KMS-11 (cell line): Measurements from ENCODE around the gene SMARCAL1.

Source experiments
- H2AFZ ChIP-seq: fragments of 200-600 bp; sonication (generic); 2 replicates; pipeline ENCODE4 v1.6.1; 2016; ENCODE audit warnings: antibody characterized with exemption, mixed run types, low read depth
- H3K27ac ChIP-seq: fragments of 200-600 bp; sonication (generic); 2 replicates; pipeline ENCODE4 v1.6.1; 2016; ENCODE audit warnings: mild to moderate bottlenecking, mixed run types
- H3K27me3 ChIP-seq: fragments of 200-600 bp; sonication (generic); 2 replicates; pipeline ENCODE4 v1.6.1; 2017; ENCODE audit warnings: mild to moderate bottlenecking, low read depth, mixed run types, moderate library complexity; ENCODE audit not compliant: insufficient read depth
- H3K36me3 ChIP-seq: fragments of 200-600 bp; sonication (generic); 2 replicates; pipeline ENCODE4 v1.6.1; 2017; ENCODE audit warnings: mild to moderate bottlenecking, mixed run types; ENCODE audit not compliant: insufficient read depth
- H3K4me1 ChIP-seq: fragments of 200-600 bp; sonication (generic); 2 replicates; pipeline ENCODE4 v1.6.1; 2016; ENCODE audit warnings: mild to moderate bottlenecking, low read depth, mixed run types; ENCODE audit not compliant: poor library complexity, severe bottlenecking
- H3K4me2 ChIP-seq: fragments of 200-600 bp; sonication (generic); 2 replicates; pipeline ENCODE4 v1.7.0; 2016; ENCODE audit warnings: mild to moderate bottlenecking, mixed run types
- H3K4me3 ChIP-seq: fragments of 200-600 bp; sonication (generic); IDR thresholded peaks from 2 replicates; pipeline ENCODE4 v1.6.1; 2017; ENCODE audit warnings: low read depth, low read length, mixed read lengths; ENCODE audit not compliant: insufficient read depth
- H3K79me2 ChIP-seq: fragments of 200-600 bp; sonication (generic); 2 replicates; pipeline ENCODE4 v1.6.1; 2016; ENCODE audit warnings: low read depth, mixed run types; ENCODE audit not compliant: insufficient read depth
- H3K9ac ChIP-seq: fragments of 200-600 bp; sonication (generic); 2 replicates; pipeline ENCODE4 v1.6.1; 2016; ENCODE audit warnings: mild to moderate bottlenecking, mixed run types
- H4K20me1 ChIP-seq: fragments of 200-600 bp; sonication (generic); 2 replicates; pipeline ENCODE4 v1.6.1; 2016; ENCODE audit warnings: mild to moderate bottlenecking, mixed run types; ENCODE audit not compliant: insufficient read depth
- TF ChIP-seq, protein P1 (sequence below): fragments of 200-600 bp; sonication (generic); conservative IDR thresholded peaks from 2 replicates; pipeline ENCODE4 v1.6.1; 2017; ENCODE audit warnings: low read depth, mild to moderate bottlenecking, antibody characterized with exemption, low read length, moderate library complexity, mixed read lengths

SMARCAL1 gene

DNA sequence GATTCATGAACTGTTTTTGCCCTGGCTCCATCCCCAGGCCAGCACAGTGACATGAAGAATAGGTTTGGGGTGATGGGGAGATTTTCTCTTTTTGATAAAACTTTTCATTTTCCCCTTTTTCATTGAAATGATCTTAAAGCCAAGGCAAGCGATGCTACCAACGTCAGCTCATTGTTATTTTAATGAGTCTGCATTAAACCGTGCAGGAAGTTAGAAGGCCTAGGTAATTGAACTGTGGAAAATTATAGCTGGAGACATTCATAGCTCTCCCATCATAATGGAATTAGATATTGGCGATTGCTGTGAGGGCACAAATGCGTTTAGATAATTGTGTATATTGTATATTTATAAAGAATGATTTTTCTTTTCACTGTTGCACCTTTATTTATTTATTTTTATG is 33.2 kb downstream of the SMARCAL1 start:
- no peak overlapping the region for H3K27ac ChIP-seq
- no peaks in the 10 kb centered on the region for H3K79me2 ChIP-seq
- no peak overlapping the region for H2AFZ ChIP-seq
- no peak overlapping the region for H3K9ac ChIP-seq
- no peaks in the 10 kb centered on the region for H4K20me1 ChIP-seq
- H3K4me3 ChIP-seq, result no peak overlapping the region
- no peaks in the 10 kb centered on the region for H3K4me1 ChIP-seq
- TF ChIP-seq, protein P1, sequence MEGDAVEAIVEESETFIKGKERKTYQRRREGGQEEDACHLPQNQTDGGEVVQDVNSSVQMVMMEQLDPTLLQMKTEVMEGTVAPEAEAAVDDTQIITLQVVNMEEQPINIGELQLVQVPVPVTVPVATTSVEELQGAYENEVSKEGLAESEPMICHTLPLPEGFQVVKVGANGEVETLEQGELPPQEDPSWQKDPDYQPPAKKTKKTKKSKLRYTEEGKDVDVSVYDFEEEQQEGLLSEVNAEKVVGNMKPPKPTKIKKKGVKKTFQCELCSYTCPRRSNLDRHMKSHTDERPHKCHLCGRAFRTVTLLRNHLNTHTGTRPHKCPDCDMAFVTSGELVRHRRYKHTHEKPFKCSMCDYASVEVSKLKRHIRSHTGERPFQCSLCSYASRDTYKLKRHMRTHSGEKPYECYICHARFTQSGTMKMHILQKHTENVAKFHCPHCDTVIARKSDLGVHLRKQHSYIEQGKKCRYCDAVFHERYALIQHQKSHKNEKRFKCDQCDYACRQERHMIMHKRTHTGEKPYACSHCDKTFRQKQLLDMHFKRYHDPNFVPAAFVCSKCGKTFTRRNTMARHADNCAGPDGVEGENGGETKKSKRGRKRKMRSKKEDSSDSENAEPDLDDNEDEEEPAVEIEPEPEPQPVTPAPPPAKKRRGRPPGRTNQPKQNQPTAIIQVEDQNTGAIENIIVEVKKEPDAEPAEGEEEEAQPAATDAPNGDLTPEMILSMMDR, result no peak
- no peaks in the 10 kb centered on the region for H3K27me3 ChIP-seq
- H3K36me3 ChIP-seq, result no peaks in the 10 kb centered on the region; the same call in 1 of the 2 replicates
- H3K4me2 ChIP-seq, result no peak overlapping the region

DNA sequence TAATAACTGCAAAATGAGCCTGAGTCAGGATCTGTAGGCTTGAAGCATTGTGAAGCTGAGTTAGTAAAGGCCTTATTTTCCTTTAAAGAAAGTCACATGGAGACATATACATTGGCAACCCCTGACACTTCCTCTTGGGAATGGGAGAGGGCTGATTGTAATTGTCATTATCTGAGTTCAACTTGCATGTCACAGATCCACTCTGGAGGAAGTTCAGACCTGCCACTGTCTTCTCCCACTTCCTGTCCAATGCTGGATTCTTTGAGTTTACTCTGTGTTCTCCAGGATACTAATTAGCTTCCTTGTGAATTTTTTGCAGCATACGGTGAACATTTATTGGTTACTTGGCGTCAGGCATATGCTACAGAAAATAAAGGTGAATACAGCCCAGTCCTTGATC is 34.1 kb downstream of the SMARCAL1 start:
- Histone ChIP-seq H3K79me2 (no peaks in the 10 kb centered on the region), H3K4me2 (no peak overlapping the region), H3K27ac (no peak overlapping the region), H3K27me3 (no peaks in the 10 kb centered on the region), H4K20me1 (no peaks in the 10 kb centered on the region), H3K4me1 (no peaks in the 10 kb centered on the region), H3K9ac (no peak overlapping the region), H2AFZ (no peak overlapping the region), H3K4me3 (no peak overlapping the region), H3K36me3 (no peaks in the 10 kb centered on the region; the same call in 1 of the 2 replicates)
- TF ChIP-seq, protein P1, result no peak

DNA sequence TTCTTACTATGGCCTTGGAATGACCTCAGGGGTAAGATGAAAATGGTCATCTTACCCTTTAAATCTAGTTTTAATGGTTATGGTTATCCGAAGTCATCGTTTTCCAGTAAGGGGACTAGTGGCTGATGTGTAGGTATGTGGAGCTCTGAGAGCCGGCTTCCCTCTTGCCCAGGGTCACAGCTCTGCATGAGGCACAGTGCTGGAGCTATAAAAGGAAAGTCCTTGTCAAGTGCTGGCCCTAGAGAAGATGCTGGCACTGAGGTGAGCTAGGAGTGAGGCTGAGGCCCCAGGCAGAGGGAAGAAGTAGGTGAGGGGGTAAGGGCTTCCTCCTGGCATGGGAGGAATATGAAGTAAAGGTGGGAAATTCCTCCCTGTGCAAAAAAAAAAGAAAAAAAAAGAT is 35.0 kb downstream of the SMARCAL1 start:
- Histone ChIP-seq H3K27me3 (no peaks in the 10 kb centered on the region), H3K36me3 (no peaks in the 10 kb centered on the region; the same call in 1 of the 2 replicates), H3K9ac (no peak overlapping the region), H3K4me3 (no peak overlapping the region), H3K79me2 (no peaks in the 10 kb centered on the region), H3K27ac (no peak overlapping the region), H4K20me1 (no peaks in the 10 kb centered on the region), H3K4me1 (no peaks in the 10 kb centered on the region), H3K4me2 (no peak overlapping the region), H2AFZ (no peak overlapping the region)
- TF ChIP-seq, protein P1, result no peak

DNA sequence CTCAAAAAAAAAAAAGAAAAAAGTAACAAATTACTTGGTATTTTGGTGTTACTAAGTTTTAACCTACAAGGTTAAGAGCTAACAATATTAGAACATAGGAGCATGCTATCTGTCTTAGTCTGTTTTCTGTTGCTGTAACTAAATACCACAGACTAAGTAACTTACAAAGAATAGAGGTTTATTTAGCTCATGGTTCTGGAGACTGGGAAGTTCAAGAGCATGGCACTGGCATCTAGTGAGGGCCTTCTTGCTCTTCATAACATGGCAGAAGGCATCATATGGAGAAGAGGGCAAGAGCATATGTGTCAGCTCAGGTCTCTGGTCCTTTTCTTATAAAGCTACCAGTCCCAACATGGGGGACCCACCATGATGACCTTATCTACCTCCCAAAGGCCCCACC is 36.5 kb downstream of the SMARCAL1 start:
- TF ChIP-seq, protein P1, result no peak
- H4K20me1 ChIP-seq, result no peaks in the 10 kb centered on the region
- H3K27me3 ChIP-seq, result no peaks in the 10 kb centered on the region
- H3K4me1 ChIP-seq, result no peaks in the 10 kb centered on the region
- H3K4me3 ChIP-seq, result no peak overlapping the region
- H3K9ac ChIP-seq, result no peak overlapping the region
- H2AFZ ChIP-seq, result no peak overlapping the region
- H3K27ac ChIP-seq, result no peak overlapping the region
- no peak overlapping the region for H3K4me2 ChIP-seq
- H3K79me2 ChIP-seq, result no peaks in the 10 kb centered on the region
- H3K36me3 ChIP-seq, result peaks cover under 1% of the 10 kb centered on the region; the same call in 1 of the 2 replicates
